ENCODE measurements around the gene CREB3L1. TPM values are rescaled to one million over a fixed set of nuclear protein-coding genes. Genes with fewer than 3 reads are reported as not detected.

Gene CREB3L1
- total RNA-seq, 2 donors from 2014 or later, result 8.8 to 9.9 TPM

- Mint-ChIP-seq H3K4me3 (no peak overlapping the region), H3K27ac (peak overlapping the region; percentile 75), H3K36me3 (ENCODE audit: low read depth) (peaks cover 4% of the 10 kb centered on the region), H3K9me3 (no peaks in the 10 kb centered on the region), H3K4me1 (peaks cover 47% of the 10 kb centered on the region), H3K27me3 (ENCODE audit: insufficient read depth) (no peaks in the 10 kb centered on the region)
- H3K9me3 ChIP-seq (ENCODE audit: control insufficient read depth, low read length), result no peaks in the 10 kb centered on the region
- H3K4me1 ChIP-seq (ENCODE audit: control insufficient read depth, insufficient read depth, low read length), result peaks cover 10% of the 10 kb centered on the region
- peak; percentile 92 for DNase-seq
- WGBS, 2 experiments (ENCODE audit: insufficient coverage in 1 of 2, insufficient read length in 1 of 2), result 63 to 71% methylated on average over 22 to 33 of the region's 33 CpGs
- H3K9ac ChIP-seq (ENCODE audit: extremely low read depth, low read length, poor library complexity, severe bottlenecking), result no peak overlapping the region
- no peaks in the 10 kb centered on the region for H3K36me3 ChIP-seq (ENCODE audit: control insufficient read depth, insufficient read depth, low read length)
- H3K27ac ChIP-seq (ENCODE audit: low read depth, low read length), result no peak overlapping the region
- no peaks in the 10 kb centered on the region for H3K27me3 ChIP-seq (ENCODE audit: control insufficient read depth, insufficient read depth, low read length, poor library complexity, severe bottlenecking)
- TF ChIP-seq CTCF (conservative IDR thresholded peaks at IDR 0.05), result peak; percentile 98
- no peak overlapping the region for H3K4me3 ChIP-seq (ENCODE audit: low read length)
Measured at GRCh38 chr11:46352063-46352841, 74.8 kb downstream of the CREB3L1 start.

- H3K9ac ChIP-seq (ENCODE audit: extremely low read depth, low read length, poor library complexity, severe bottlenecking), result no peak overlapping the region
- WGBS, 2 experiments (ENCODE audit: insufficient coverage in 1 of 2, insufficient read length in 1 of 2), result 69 to 71% methylated on average over 5 to 9 of the region's 9 CpGs
Measured at GRCh38 chr11:46353698-46354097, 76.2 kb downstream of the CREB3L1 start.

GRCh38 chr11:46356924-46357482 is 79.5 kb downstream of the CREB3L1 start:
- no peak for DNase-seq
- TF ChIP-seq CTCF (conservative IDR thresholded peaks at IDR 0.05), result no peak
- H3K4me1 Mint-ChIP-seq, result peaks cover 25% of the 10 kb centered on the region
- H3K9ac ChIP-seq (ENCODE audit: extremely low read depth, low read length, poor library complexity, severe bottlenecking), result no peak overlapping the region
- H3K9me3 ChIP-seq (ENCODE audit: control insufficient read depth, low read length), result no peaks in the 10 kb centered on the region
- H3K27ac Mint-ChIP-seq, result peak overlapping the region; percentile 8
- no peaks in the 10 kb centered on the region for H3K36me3 ChIP-seq (ENCODE audit: control insufficient read depth, insufficient read depth, low read length)
- H3K27ac ChIP-seq (ENCODE audit: low read depth, low read length), result no peak overlapping the region
- peaks cover 6% of the 10 kb centered on the region for H3K4me1 ChIP-seq (ENCODE audit: control insufficient read depth, insufficient read depth, low read length)
- no peaks in the 10 kb centered on the region for H3K27me3 ChIP-seq (ENCODE audit: control insufficient read depth, insufficient read depth, low read length, poor library complexity, severe bottlenecking)
- H3K4me3 ChIP-seq (ENCODE audit: low read length), result no peak overlapping the region
- H3K9me3 Mint-ChIP-seq, result no peaks in the 10 kb centered on the region
- H3K36me3 Mint-ChIP-seq (ENCODE audit: low read depth), result peaks cover 4% of the 10 kb centered on the region
- 87 to 90% methylated on average over 4 to 7 of the region's 7 CpGs for WGBS, 2 experiments (ENCODE audit: insufficient coverage in 1 of 2, insufficient read length in 1 of 2)
- H3K27me3 Mint-ChIP-seq (ENCODE audit: insufficient read depth), result no peaks in the 10 kb centered on the region
- no peak overlapping the region for H3K4me3 Mint-ChIP-seq

More at GRCh38 chr11:46353698-46354097, 76.2 kb downstream of the CREB3L1 start:
- no peak for TF ChIP-seq CTCF (conservative IDR thresholded peaks at IDR 0.05)
- Mint-ChIP-seq H3K36me3 (ENCODE audit: low read depth) (peaks cover 4% of the 10 kb centered on the region), H3K4me1 (peaks cover 40% of the 10 kb centered on the region), H3K4me3 (no peak overlapping the region), H3K27ac (no peak overlapping the region), H3K9me3 (no peaks in the 10 kb centered on the region), H3K27me3 (ENCODE audit: insufficient read depth) (no peaks in the 10 kb centered on the region)
- no peak overlapping the region for H3K4me3 ChIP-seq (ENCODE audit: low read length)
- H3K27ac ChIP-seq (ENCODE audit: low read depth, low read length), result no peak overlapping the region
- H3K27me3 ChIP-seq (ENCODE audit: control insufficient read depth, insufficient read depth, low read length, poor library complexity, severe bottlenecking), result no peaks in the 10 kb centered on the region
- H3K4me1 ChIP-seq (ENCODE audit: control insufficient read depth, insufficient read depth, low read length), result peaks cover 5% of the 10 kb centered on the region
- DNase-seq, result no peak
- no peaks in the 10 kb centered on the region for H3K36me3 ChIP-seq (ENCODE audit: control insufficient read depth, insufficient read depth, low read length)
- H3K9me3 ChIP-seq (ENCODE audit: control insufficient read depth, low read length), result no peaks in the 10 kb centered on the region

Data from endodermal cell (in vitro differentiated cells).